IPS-NIHi7 (cell line): ENCODE measurements around the gene PRDM16.

Experiments used
- DNase-seq: peaks from one replicate; pipeline ENCODE4 v3.0.0; 2012; ENCODE audit warnings: mixed read lengths; ENCODE audit errors: extremely low spot score

The PRDM16 gene

DNA sequence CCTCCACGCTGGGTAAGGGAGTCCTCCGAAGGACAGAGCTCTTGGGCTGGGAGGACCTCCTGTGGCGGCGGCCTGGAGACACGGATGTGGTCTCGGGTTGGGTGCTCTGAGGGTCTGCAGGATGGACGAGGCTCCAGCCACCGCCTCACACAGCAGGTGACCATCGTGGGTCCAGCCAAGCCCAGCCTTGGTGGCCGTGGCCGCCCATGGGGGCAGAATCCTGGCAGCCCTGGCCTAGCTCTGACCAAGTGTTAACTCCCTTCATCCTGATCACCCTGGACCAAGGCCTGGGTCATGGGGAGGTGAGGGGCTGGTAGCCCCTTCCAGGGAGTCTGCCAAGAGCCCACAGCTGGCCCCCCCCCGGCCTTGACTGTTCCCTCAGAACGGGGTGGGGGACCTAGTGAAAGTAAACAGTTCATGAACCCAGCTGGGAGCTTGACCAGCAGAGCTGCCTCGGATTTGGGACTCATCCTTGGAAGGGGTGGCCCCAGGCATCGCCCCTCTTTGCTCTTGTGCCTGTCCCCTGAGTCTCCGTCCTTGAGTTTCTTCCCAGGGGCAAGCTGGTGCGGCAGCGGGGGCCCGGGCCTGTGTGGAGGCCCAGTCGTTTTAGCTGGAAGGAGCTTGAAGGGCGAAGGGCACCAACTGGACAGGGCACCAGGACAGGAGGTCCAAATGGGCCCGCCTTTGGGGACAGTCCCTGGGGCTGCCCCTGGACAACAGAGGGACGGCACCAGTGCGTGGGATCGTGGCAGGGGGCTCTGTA lies 403.3 kb downstream of the PRDM16 start:
- DNase-seq: no peak

DNA sequence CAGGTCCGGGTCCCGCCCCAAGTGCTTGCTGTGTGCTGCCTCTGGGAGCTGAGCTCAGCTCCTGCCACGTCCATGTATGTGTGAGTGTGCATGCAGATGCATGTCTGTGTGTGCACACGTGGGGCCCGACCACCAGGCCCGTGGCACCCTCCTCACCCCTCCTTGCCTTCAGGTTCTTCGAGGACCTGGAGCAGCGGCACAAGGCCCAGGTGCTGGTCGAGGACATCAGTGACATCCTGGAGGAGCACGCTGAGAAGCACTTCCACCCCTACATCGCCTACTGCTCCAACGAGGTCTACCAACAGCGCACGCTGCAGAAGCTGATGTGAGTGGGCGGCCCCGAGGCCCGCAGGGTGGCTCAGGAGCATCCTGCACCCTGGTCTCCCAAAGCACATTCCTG lies 403.9 kb downstream of the PRDM16 start:
- DNase-seq: no peak

DNA sequence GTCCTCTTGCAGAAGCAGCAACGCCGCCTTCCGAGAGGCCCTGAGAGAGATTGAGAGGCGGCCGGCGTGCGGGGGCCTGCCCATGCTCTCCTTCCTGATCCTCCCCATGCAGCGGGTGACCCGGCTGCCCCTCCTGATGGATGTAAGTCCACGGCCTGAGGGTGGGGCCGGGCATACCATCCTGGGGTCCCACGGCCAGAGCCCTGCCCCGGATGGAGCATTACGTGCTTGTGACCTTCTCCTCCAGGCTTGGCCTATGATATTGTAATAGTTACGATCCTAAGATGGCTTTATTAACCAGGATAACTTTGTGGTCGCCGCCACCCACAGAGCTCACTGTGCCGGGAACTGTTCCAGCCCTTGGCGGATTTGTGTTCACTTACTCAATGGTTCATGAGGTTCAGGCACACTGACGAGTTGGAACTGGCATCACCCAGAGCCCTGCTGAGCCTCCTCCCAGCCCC lies 404.4 kb downstream of the PRDM16 start:
- no peak for DNase-seq

DNA sequence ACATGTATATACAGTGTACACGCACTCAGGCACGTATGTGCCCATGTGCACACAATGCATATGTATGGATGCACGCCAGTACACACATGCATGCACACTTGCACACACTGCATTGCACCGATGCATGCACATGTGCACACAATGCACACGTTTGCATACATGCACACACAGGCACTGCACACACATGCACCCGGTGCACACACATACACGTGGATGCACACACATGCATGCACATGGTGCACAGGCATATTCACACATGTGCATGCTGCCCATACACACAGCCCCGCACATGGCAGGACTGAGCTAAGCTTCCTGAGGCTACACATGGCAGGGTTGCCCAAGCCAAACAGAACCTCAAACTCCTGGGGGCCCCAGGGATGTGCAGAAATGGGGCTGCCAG lies 405.0 kb downstream of the PRDM16 start:
- no peak for DNase-seq

DNA sequence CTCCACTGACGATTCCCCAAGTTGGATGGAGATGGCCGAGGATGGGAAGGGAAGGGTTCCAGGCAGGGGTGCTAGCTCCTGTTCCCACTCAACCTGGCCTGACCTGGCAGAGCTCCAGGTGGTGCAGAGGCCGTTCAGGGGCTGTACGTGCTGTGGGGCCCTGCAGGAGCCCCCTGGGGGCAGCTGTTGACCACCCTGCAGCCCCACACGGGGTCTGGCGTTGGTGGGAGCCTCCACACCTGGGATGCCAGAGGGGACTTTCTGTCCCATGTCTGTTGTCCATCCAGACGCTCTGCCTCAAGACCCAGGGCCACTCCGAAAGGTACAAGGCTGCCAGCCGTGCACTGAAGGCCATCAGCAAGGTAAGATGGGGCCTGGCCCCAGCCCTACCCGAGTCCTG lies 405.4 kb downstream of the PRDM16 start:
- DNase-seq: no peak

DNA sequence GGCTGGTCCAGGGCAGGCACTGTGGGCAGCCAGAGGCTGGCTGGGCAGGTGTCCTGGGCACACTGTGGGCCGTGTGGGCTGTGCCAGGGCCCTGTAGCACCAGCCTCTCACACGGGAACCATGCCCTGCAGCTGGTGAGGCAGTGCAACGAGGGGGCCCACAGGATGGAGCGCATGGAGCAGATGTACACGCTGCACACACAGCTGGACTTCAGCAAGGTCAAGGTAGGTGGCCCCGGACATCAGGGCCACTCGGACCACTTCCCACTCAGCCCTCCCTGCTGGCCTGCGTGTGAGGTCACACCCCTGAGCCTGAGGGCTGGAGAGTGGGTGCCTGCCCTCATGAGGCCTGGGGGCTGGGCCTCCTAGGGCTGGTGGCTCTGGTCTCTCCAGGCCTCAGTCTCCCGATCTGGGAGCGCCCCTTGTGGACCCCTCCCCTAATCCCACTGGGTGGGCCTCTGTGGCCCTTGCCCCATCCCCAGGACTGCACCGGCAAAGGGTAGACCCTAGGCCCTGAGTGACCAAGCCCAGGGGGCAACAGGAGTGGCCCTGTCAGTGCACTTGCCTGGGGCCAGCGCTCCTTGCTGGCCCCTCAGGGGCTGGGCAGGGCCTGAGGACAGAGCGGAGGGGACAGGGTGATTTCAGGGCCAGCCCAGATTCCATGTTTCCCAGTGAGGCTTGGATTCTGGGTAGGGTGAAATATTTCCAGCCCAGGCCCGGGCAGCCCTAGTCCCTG lies 407.0 kb downstream of the PRDM16 start:
- no peak for DNase-seq

DNA sequence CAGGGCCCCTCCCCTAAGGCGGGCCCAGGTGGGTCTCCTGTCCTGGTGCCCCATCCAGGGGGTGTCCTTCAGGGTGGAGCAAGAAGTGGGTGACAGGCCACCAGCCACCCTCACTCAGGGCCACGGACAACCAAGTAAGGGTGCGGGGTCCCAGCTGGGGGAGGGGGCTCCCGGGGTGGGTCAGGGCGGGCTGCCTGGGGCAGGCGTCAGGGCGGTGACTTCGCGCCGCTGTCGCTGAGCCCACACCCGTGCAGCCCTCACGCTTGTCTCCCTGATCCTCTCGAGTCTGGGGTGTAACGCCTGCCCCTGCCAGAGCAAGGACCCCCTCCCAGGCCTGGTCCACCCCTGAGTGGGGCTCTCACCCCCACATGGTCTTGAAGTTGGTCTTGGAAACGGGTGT lies 407.7 kb downstream of the PRDM16 start:
- no peak for DNase-seq

DNA sequence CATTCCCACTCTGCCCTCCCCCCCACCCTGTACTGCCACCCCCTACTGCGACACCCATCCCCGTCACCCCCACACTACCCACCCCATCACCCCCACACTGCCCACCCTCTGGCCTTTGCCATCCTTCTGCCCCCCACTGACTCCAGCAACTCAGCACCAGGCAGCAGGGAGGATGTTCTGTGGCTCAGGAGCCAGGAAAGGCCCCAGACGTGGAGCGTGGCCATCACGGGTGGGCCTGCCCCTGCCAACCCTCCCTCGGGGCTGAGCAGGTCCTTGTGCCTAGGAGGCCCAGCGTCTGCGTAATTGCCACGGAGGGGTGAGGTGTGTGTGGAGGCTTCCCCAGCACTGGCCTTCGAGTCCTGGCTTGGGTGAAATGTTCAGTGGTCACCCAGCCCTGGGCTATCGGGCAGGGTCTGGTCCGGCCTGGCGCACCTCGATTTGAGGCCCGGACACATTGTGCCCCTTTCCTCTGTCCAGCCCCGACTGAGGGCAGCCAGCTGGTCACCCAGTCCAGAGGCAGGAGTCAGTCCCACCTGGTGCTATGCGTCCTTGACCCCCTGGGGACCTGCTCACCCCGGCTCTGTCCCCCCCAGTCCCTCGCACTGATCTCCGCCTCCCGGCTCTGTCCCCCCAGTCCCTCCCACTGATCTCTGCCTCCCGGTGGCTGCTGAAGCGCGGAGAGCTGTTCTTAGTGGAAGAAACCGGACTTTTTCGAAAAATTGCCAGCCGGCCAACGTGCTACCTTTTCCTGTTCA lies 408.4 kb downstream of the PRDM16 start:
- peak; percentile 31 for DNase-seq

DNA sequence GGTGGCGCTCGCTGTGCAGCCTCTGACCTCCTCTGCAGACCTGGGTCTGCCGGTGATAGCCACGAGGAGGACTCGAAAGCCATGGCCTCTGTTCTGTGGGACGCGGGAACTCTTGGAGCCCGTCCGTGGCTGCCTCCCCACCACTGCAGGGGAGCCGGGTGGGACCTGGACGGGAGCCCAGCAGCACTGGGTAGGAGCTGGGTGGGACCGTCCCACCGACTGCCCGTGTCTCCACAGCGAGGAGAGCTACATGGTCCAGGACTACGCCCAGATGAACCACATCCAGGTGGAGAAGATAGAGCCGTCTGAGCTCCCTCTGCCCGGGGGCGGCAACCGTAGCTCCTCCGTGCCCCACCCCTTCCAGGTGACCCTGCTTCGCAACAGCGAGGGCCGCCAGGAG lies 409.2 kb downstream of the PRDM16 start:
- DNase-seq: no peak

DNA sequence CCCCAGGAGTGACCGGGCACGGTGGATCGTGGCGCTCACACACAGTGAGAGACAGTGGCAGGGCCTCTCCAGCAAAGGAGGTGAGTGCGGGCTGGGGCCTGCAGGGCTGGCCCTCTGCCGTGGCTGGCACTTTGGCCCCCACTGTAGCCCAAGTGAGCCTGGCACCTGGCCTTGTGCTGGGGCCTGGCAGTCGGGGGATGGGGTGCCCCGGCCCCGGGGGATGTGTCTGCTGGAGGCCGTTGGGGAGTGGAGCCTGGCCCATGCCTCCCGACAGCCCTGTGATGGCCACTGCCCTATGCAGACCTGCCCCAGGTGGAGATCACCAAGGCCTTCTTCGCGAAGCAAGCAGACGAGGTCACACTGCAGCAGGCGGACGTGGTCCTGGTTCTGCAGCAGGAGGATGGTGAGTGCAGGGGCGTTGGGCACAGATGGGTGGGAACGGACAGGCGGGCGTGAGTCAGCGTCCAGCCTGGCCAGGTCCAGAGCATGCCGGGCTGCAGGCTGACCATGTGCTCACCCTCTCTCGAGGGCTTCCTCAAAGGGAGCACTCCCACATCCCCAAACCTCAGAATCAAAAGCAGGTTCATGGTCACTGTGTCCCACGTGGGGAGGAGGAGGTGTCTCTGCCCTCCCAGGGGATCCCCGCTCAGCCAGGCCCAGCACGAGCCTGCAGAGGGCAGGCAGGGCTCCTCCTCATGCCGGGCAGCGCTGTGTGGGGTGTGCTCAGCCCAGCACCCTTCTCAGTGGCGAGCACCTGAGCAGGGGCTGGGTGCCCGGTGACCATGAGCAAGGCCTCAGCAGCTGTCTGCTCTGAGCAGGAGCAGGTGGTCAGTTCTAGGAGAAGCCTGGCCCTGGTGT lies 410.7 kb downstream of the PRDM16 start:
- no peak for DNase-seq

DNA sequence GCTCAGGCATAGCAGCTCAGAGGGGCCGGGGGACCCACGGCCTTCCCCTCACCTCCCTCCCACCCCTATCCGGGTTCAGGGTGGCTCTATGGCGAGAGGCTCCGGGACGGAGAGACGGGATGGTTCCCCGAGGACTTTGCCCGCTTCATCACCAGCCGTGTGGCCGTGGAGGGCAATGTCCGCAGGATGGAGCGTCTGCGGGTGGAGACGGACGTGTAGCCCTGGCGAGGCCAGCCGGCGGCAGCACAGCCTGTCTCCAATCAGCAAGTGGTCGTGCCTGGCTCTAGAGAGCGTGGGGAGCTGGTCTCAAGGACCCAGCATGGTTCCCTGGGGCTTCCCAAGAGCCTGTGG lies 411.3 kb downstream of the PRDM16 start:
- no peak for DNase-seq

DNA sequence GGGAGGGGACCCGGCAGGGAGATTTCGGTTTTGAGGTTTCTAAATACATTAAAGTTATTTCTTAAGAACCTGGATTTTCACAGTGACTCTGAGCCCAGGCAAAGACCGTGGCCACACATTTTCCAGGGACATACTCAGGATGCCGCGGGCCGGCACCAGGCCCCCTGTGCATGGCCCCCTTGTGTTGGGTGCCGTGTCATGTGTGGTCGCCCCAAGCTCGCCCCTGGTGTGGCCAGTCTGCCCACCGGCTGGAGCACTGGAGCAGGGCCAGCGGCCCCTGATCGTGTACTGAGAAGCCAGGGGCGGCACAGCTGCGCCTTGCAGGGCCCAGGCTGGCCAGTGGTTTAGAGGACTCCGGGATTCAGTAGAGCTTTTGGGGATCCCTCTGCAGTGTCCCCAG lies 412.0 kb downstream of the PRDM16 start:
- no peak for DNase-seq

DNA sequence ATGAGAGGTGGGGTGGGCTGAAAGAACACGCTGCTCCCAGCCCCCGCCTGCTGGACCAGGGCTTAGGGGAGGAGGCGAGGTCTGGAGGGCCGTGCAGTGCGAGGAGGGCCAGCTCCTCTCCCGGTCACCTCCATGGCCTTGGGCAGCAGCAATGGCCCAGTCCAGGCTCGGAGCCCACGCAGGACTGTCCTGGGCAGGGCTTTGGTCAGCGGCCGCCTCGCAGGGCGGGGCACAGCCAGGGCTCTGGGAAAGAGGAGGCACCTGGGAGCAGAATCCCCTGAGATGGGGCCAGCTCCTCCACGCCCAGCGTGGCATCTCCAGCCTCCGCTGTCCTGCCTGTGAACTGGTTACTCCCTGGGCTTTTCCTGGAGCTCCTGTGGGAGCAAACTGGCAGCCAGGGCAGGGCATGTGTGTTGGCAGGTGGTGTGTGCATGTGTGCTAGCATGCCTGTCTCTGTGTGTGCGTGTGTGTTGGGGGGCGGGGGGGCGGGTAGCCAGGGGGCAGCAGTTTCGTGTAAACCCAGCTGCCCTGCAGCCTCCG lies 412.9 kb downstream of the PRDM16 start:
- DNase-seq: no peak

DNA sequence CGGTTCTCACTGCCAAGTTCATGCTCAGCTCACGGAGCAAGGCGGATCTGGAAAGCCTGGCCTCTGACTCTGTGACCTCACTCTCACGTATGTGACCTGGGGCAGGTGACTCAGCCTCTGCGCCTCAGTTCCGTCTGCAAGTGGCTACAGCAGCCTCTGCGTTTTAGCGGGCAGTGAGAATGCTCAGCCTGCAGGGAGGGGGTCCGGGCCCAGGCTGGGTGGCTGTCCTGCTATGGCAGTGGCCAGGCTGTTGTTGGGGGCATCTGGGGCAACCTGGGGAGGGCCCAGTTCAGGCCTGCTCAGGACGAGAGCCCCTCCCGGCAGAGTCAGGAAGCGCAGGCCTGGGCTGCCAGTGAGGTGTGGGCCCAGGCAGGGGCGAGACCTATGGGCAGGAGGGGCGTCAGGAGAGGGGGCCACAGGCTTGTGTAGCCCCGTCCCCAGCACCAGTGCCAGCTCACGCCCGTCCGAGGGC lies 413.4 kb downstream of the PRDM16 start:
- peak; percentile 44 for DNase-seq

DNA sequence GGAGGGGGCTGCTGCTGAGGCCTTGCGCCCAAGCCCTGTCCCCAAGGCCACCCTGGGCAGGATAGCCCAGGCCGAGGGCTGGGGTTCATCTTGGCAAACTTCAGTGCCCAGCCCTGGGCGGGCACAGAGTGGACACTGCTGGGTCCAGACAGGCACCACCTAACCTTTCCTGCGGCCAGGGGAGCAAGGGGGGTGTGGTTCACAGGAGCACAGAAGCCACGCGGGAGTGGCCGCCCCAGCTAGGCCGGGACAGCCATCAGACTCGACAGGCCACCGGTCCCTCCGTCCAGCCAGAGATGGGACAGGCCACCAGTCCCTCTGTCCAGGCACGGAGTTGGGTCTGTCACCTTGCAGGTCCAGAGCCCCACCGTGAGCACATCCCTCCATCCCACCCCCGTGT lies 414.4 kb downstream of the PRDM16 start:
- no peak for DNase-seq

DNA sequence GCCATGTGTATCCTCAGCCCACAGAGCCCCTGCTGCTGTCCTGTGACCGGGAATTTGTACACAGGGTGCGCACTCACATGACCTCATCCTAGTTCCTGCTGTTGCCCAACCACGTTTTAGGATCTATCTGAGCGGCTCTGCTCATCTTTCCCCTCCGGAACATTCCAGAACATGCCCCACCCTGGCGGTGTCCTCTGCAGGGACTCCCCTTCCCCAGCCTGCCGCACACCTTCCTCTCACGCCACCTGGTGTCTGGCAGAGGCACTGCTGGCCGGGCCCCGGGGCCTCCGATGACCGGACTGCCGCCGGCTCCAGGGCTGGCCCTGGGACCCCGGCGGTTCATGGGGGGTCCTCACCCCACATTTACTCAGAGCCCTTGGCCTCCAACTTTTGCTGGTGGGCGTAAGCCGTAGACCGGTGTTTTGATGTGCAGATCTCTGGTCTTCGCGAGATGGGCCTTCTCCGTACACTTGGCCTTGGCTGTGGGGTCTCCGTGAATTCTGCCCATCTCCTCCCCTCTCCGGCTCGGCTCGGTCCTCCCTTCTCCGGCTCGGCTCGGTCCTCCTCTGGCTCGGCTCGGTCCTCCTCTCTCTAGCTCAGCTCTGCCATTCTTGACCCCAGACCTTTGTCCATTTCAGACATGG lies 414.9 kb downstream of the PRDM16 start:
- peak; percentile 92 for DNase-seq

DNA sequence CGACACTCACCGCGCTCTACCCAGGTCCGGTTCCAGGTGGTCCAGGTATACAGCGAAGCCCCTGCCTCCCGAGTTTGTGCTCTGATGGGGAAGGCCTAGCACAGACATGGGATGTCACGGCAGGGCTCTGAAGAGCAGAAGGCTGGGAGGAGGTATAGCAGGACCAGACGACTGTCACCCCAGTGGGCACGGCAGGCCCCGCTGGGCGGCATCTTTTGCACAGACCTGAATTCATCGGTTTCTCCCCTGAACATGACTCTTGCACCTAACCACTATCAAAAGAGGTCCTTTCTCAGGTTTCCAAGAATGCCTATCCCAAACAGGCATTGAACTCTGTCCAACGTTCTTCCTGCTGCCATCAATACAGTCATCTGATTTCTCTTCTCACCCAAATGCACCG lies 416.0 kb downstream of the PRDM16 start:
- no peak for DNase-seq
